SK-N-SH (cell line): ENCODE data around the gene SYT6. TPM values are rescaled to one million over a fixed set of nuclear protein-coding genes. Genes with fewer than 3 reads are reported as not detected.

ENCODE experiments used
- CTCF ChIA-PET: fragments of 300-600, 350-600 bp; formaldehyde crosslinking; extraction: SDS; loops from one replicate; lab custom pipeline; 2021; lab: Yijun Ruan, JAX
- POLR2A ChIA-PET: fragments of 350-600 bp; sonication (Branson Sonifier 250); formaldehyde crosslinking; extraction: SDS; loops from one replicate; lab custom pipeline; 2020; ENCODE audit warnings: antibody characterized with exemption, inconsistent platforms; lab: Yijun Ruan, JAX
- DNase-seq: peaks from one replicate; pipeline ENCODE4 v3.0.0; 2012
- H2AFZ ChIP-seq: fragments of 200-600 bp; sonication (generic); 2 replicates; pipeline ENCODE4 v1.8.1; 2016; ENCODE audit warnings: antibody characterized with exemption, mild to moderate bottlenecking, low read depth
- H3F3A ChIP-seq: fragments of 200-600 bp; sonication (generic); replicated peaks from 2 replicates; pipeline ENCODE3; 2016; ENCODE audit warnings: antibody characterized with exemption, mild to moderate bottlenecking; ENCODE audit not compliant: insufficient read depth
- H3K27ac ChIP-seq, 2 experiments: fragments of 200-500 bp in 1 of 2; fragments of 200-600 bp in 1 of 2; sonication (Bioruptor generic) in 1 of 2; sonication (generic), shearing (Covaris generic) in 1 of 2; 2 replicates each; pipeline versions ENCODE4 v1.5.1 to v1.6.1; 2014 to 2016; ENCODE audit warnings: low read depth in 2 of 2, inconsistent platforms in 1 of 2, low read length in 1 of 2, mild to moderate bottlenecking in 1 of 2, mixed read lengths in 1 of 2
- H3K27me3 ChIP-seq: fragments of 200-600 bp; sonication (generic), shearing (Covaris generic); 2 replicates; pipeline ENCODE4 v1.6.1; 2016; ENCODE audit warnings: mixed run types; ENCODE audit not compliant: insufficient read depth
- H3K36me3 ChIP-seq, 2 experiments: fragments of 200-500 bp in 1 of 2; fragments of 200-600 bp in 1 of 2; sonication (Bioruptor generic) in 1 of 2; sonication (generic) in 1 of 2; replicated peaks in 1 of 2; 2 replicates each; pipeline versions ENCODE3 to v1.5.1; 2014 to 2016; ENCODE audit warnings: low read length in 1 of 2, mild to moderate bottlenecking in 1 of 2; ENCODE audit not compliant: insufficient read depth in 2 of 2, control insufficient read depth in 1 of 2
- H3K4me1 ChIP-seq, 2 experiments: fragments of 200-500 bp in 1 of 2; fragments of 200-600 bp in 1 of 2; sonication (Bioruptor generic) in 1 of 2; sonication (generic), shearing (Covaris generic) in 1 of 2; 2 replicates each; pipeline versions ENCODE4 v1.5.1 to v1.6.1; 2014 to 2016; ENCODE audit warnings: low read depth in 1 of 2, low read length in 1 of 2, mixed run types in 1 of 2; ENCODE audit not compliant: insufficient read depth in 2 of 2, control insufficient read depth in 1 of 2
- H3K4me2 ChIP-seq: fragments of 200-600 bp; sonication (generic), shearing (Covaris generic); 2 replicates; pipeline ENCODE4 v1.6.1; 2017; ENCODE audit warnings: mixed run types
- H3K4me3 ChIP-seq, 2 experiments: fragments of 200-500 bp in 1 of 2; fragments of 200-600 bp in 1 of 2; sonication (Bioruptor generic) in 1 of 2; sonication (generic), shearing (Covaris generic) in 1 of 2; 2 replicates each; pipeline versions ENCODE4 v1.5.1 to v1.8.1; 2014 to 2016; ENCODE audit warnings: low read depth in 2 of 2, inconsistent platforms in 1 of 2, low read length in 1 of 2, mild to moderate bottlenecking in 1 of 2, mixed read lengths in 1 of 2, moderate library complexity in 1 of 2
- H3K79me2 ChIP-seq: fragments of 200-600 bp; sonication (generic); 2 replicates; pipeline ENCODE4 v1.8.1; 2017; ENCODE audit warnings: mild to moderate bottlenecking; ENCODE audit not compliant: insufficient read depth
- H3K9ac ChIP-seq: fragments of 200-600 bp; sonication (generic); 2 replicates; pipeline ENCODE4 v1.6.1; 2017; ENCODE audit warnings: mixed run types
- H3K9me2 ChIP-seq: fragments of 200-600 bp; sonication (generic); 2 replicates; pipeline ENCODE4 v1.6.1; 2017; ENCODE audit warnings: mixed run types
- H3K9me3 ChIP-seq: fragments of 200-600 bp; sonication (generic); 2 replicates; pipeline ENCODE4 v1.6.1; 2017; ENCODE audit warnings: mixed run types, mild to moderate bottlenecking, moderate library complexity
- H4K20me1 ChIP-seq: fragments of 200-600 bp; sonication (generic); 2 replicates; pipeline ENCODE4 v1.6.1; 2017; ENCODE audit warnings: mild to moderate bottlenecking, mixed run types; ENCODE audit not compliant: insufficient read depth
- CHD2 ChIP-seq: fragments of 150-350 bp; IDR thresholded peaks from 2 replicates; pipeline ENCODE4 v1.6.1; 2018; ENCODE audit warnings: low read length; ENCODE audit not compliant: partially characterized antibody
- ELF1 ChIP-seq: IDR thresholded peaks from 2 replicates; pipeline ENCODE4 v1.4.0; 2012
- EP300 ChIP-seq, 2 experiments: IDR thresholded peaks; 2 replicates each; pipeline versions ENCODE4 v1.4.0 to v1.6.1; 2012; ENCODE audit warnings: borderline replicate concordance in 1 of 2, low read depth in 1 of 2, low read length in 1 of 2
- FOXJ3 ChIP-seq: sonication (generic); formaldehyde crosslinking; IDR thresholded peaks from 2 replicates; pipeline ENCODE4 v1.5.1; 2020; ENCODE audit warnings: mild to moderate bottlenecking, missing genetic modification reagents
- FOXM1 ChIP-seq: IDR thresholded peaks from 2 replicates; pipeline ENCODE4 v1.4.0; 2012; ENCODE audit warnings: low read depth, mild to moderate bottlenecking
- GABPA ChIP-seq: IDR thresholded peaks from 2 replicates; pipeline ENCODE4 v1.4.0; 2012; ENCODE audit warnings: low read depth, mild to moderate bottlenecking
- GATA2 ChIP-seq: sonication (generic); formaldehyde crosslinking; IDR thresholded peaks from 2 replicates; pipeline ENCODE4 v1.5.0; 2020; ENCODE audit warnings: mild to moderate bottlenecking, missing genetic modification reagents
- IRF3 ChIP-seq: fragments of 150-350 bp; IDR thresholded peaks from 2 replicates; pipeline ENCODE4 v1.6.1; 2016; ENCODE audit warnings: mild to moderate bottlenecking, low read depth, low read length
- NFIC ChIP-seq: IDR thresholded peaks from 2 replicates; pipeline ENCODE4 v1.4.0; 2012; ENCODE audit warnings: borderline replicate concordance
- NRF1 ChIP-seq: IDR thresholded peaks from 2 replicates; pipeline ENCODE4 v1.6.1; 2012; ENCODE audit warnings: low read depth, mild to moderate bottlenecking, low read length
- PBX3 ChIP-seq: IDR thresholded peaks from 2 replicates; pipeline ENCODE4; 2012
- RAD21 ChIP-seq: IDR thresholded peaks from 2 replicates; pipeline ENCODE4 v1.6.1; 2012; ENCODE audit warnings: mild to moderate bottlenecking, low read length
- RCOR1 ChIP-seq: fragments of 150-350 bp; IDR thresholded peaks from 2 replicates; pipeline ENCODE4 v1.6.1; 2017; ENCODE audit warnings: antibody characterized with exemption, low read length
- REST ChIP-seq: IDR thresholded peaks from 2 replicates; pipeline ENCODE4 v1.6.1; 2012; ENCODE audit warnings: mild to moderate bottlenecking, low read depth, low read length, moderate library complexity
- RFX5 ChIP-seq: IDR thresholded peaks from 2 replicates; pipeline ENCODE4 v1.6.1; 2012; ENCODE audit warnings: mild to moderate bottlenecking, improper control_type of control experiment, low read length
- RXRA ChIP-seq: IDR thresholded peaks from 2 replicates; pipeline ENCODE4 v1.4.0; 2012; ENCODE audit warnings: low read depth, mild to moderate bottlenecking, borderline replicate concordance
- SMC3 ChIP-seq: IDR thresholded peaks from 2 replicates; pipeline ENCODE4 v1.6.1; 2012; ENCODE audit warnings: low read depth, low read length, improper control_type of control experiment
- TCF12 ChIP-seq: IDR thresholded peaks from 2 replicates; pipeline ENCODE4 v1.4.0; 2012
- TEAD4 ChIP-seq: IDR thresholded peaks from 2 replicates; pipeline ENCODE4 v1.4.0; 2012; ENCODE audit warnings: mild to moderate bottlenecking, borderline replicate concordance; ENCODE audit not compliant: insufficient read depth
- USF2 ChIP-seq: fragments of 150-350 bp; IDR thresholded peaks from 2 replicates; pipeline ENCODE4 v1.6.1; 2017; ENCODE audit warnings: antibody characterized with exemption, low read length, low read depth, borderline replicate concordance
- YY1 ChIP-seq: IDR thresholded peaks from 2 replicates; pipeline ENCODE4 v1.4.0; 2012; ENCODE audit warnings: low read depth, mild to moderate bottlenecking
- whole genome bisulfite sequencing: methylation state at CpG from one replicate; pipeline ENCODE4 v1.1.6; 2017; ENCODE audit warnings: low lambda C conversion rate; 5-methylcytosine and 5-hydroxymethylcytosine counted together
- polyA plus RNA-seq, 3 experiments: library from polyadenylated mRNA; depleted of rRNA; stranded (reverse); fragments of >200 nt; gene quantifications; 2 replicates each; pipeline ENCODE4 v1.2.3, GENCODE V29; 2012

SYT6 gene
- polyA plus RNA-seq, 1 of the 3 experiments (the other 2 are of a cell fraction): not detected

- Histone ChIP-seq H2AFZ (no peak overlapping the region), H3K4me1 (peaks cover 0 to under 1% of the 10 kb centered on the region in 2 experiments; a peak in 2 of 4 replicates), H4K20me1 (no peaks in the 10 kb centered on the region), H3K9me3 (no peaks in the 10 kb centered on the region), H3K9ac (no peak overlapping the region), H3F3A (no peaks in the 10 kb centered on the region), H3K27me3 (no peaks in the 10 kb centered on the region; the same call in 1 of the 2 replicates), H3K79me2 (no peaks in the 10 kb centered on the region), H3K27ac (0 out of 4 replicates have a peak overlapping the region, but pooled peaks of 1 of the 2 experiments have one; percentile 21), H3K36me3 (no peaks in the 10 kb centered on the region), H3K9me2 (no peaks in the 10 kb centered on the region), H3K4me3 (no peak overlapping the region), H3K4me2 (no peak overlapping the region)
- no peak for TF ChIP-seq RAD21
- no peak for TF ChIP-seq CHD2
- no peak for TF ChIP-seq TEAD4
- TF ChIP-seq RFX5: no peak
- TF ChIP-seq RCOR1: no peak
- TF ChIP-seq RXRA: no peak
- no peak for TF ChIP-seq YY1
- TF ChIP-seq GATA2 (CRISPR knock-in tag): no peak
- TF ChIP-seq GABPA: no peak
- no peak for TF ChIP-seq PBX3
- TF ChIP-seq SMC3: no peak
- TF ChIP-seq EP300 (IDR thresholded peaks at IDR 0.05; ENCODE audit: borderline replicate concordance in 1 of 2, low read depth in 1 of 2, low read length in 1 of 2): no peak
- TF ChIP-seq FOXM1: no peak
- TF ChIP-seq IRF3: no peak
- TF ChIP-seq FOXJ3 (CRISPR knock-in tag): no peak
- ChIA-PET CTCF (no interaction called here), POLR2A (no interaction called here)
- peak; percentile 33 for DNase-seq
- 74% methylated on average over 4 of the region's 4 CpGs for WGBS
These were observed 44.9 kb downstream of the SYT6 start for GRCh38 chr1:114108751-114109255.

GRCh38 chr1:114107474-114108435 is 45.9 kb downstream of the SYT6 start:
- Histone ChIP-seq H3K4me2 (no peak overlapping the region), H3K9me3 (no peaks in the 10 kb centered on the region), H3K9ac (no peak overlapping the region), H4K20me1 (no peaks in the 10 kb centered on the region), H2AFZ (no peak overlapping the region), H3K9me2 (no peaks in the 10 kb centered on the region), H3K79me2 (no peaks in the 10 kb centered on the region), H3K27me3 (no peaks in the 10 kb centered on the region; the same call in 1 of the 2 replicates), H3K27ac (no peak overlapping the region), H3F3A (no peaks in the 10 kb centered on the region), H3K4me1 (no peaks in the 10 kb centered on the region; a peak in 2 of 4 replicates), H3K36me3 (no peaks in the 10 kb centered on the region), H3K4me3 (no peak overlapping the region)
- ChIA-PET POLR2A (no interaction called here), CTCF (no interaction called here)
- 58% methylated on average over 6 of the region's 7 CpGs for WGBS
- no peak for DNase-seq
- TF ChIP-seq TEAD4 (no peak), ELF1 (no peak), REST (no peak), GABPA (no peak), NRF1 (no peak), USF2 (no peak), YY1 (no peak), TCF12 (no peak), EP300 (IDR thresholded peaks at IDR 0.05; ENCODE audit: borderline replicate concordance in 1 of 2, low read depth in 1 of 2, low read length in 1 of 2) (no peak), NFIC (no peak), RFX5 (no peak), GATA2 (CRISPR knock-in tag) (no peak)
